Liver (tissue), 9 donors: Measurements from ENCODE around the gene BCAS1. TPM values are rescaled to one million over a fixed set of nuclear protein-coding genes. Genes with fewer than 3 reads are reported as not detected.

Source experiments
- DNase-seq: peaks from one replicate; pipeline ENCODE4 v3.0.0-alpha.2; 2017; ENCODE audit warnings: low spot score
- H3K27ac ChIP-seq, 2 donors: one replicate each; pipeline ENCODE4 v1.7.0; 2013; ENCODE audit warnings: inconsistent platforms in 2 of 2, low read length in 2 of 2, control low read depth in 1 of 2, low read depth in 1 of 2, mild to moderate bottlenecking in 1 of 2
- H3K27me3 ChIP-seq, 4 donors: one replicate each; pipeline versions ENCODE4 v1.6.1 to v1.7.0; 2013; ENCODE audit warnings: low read length in 3 of 4, inconsistent platforms in 1 of 4, mild to moderate bottlenecking in 1 of 4, moderate library complexity in 1 of 4; ENCODE audit not compliant: control insufficient read depth in 4 of 4, insufficient read depth in 4 of 4
- H3K36me3 ChIP-seq, 4 donors: one replicate each; pipeline versions ENCODE4 v1.6.1 to v1.7.0; 2013; ENCODE audit warnings: low read length in 3 of 4, mild to moderate bottlenecking in 3 of 4, low read depth in 1 of 4, moderate library complexity in 1 of 4; ENCODE audit not compliant: control insufficient read depth in 4 of 4, insufficient read depth in 3 of 4
- H3K4me1 ChIP-seq, 4 donors: one replicate each; pipeline versions ENCODE4 v1.6.1 to v1.7.0; 2013; ENCODE audit warnings: low read length in 3 of 4, mild to moderate bottlenecking in 3 of 4, moderate library complexity in 1 of 4; ENCODE audit not compliant: control insufficient read depth in 4 of 4, insufficient read depth in 4 of 4
- H3K4me3 ChIP-seq, 3 donors: one replicate each; pipeline versions ENCODE4 v1.6.1 to v1.7.0; 2013; ENCODE audit warnings: low read length in 3 of 3, control low read depth in 1 of 3, low read depth in 1 of 3, mild to moderate bottlenecking in 1 of 3
- H3K9ac ChIP-seq, 2 donors: one replicate each; pipeline ENCODE4 v1.7.0; 2013; ENCODE audit warnings: low read length in 2 of 2, mild to moderate bottlenecking in 2 of 2, moderate library complexity in 2 of 2, control low read depth in 1 of 2, low read depth in 1 of 2
- H3K9me3 ChIP-seq, 4 donors: one replicate each; pipeline versions ENCODE4 v1.6.1 to v1.7.0; 2013; ENCODE audit warnings: low read length in 3 of 4; ENCODE audit not compliant: control insufficient read depth in 4 of 4
- EGR1 ChIP-seq, 2 donors: IDR thresholded peaks; 2 replicates each; pipeline ENCODE4 v1.6.1; 2016 to 2018; ENCODE audit warnings: antibody characterized with exemption in 2 of 2, low read depth in 2 of 2
- FOXA1 ChIP-seq: IDR thresholded peaks from 2 replicates; pipeline ENCODE4 v1.6.1; 2016; ENCODE audit warnings: antibody characterized with exemption
- FOXA2 ChIP-seq: IDR thresholded peaks from 2 replicates; pipeline ENCODE4 v1.6.1; 2016; ENCODE audit warnings: antibody characterized with exemption
- GABPA ChIP-seq, 2 donors: IDR thresholded peaks in 1 of 2; conservative IDR thresholded peaks in 1 of 2; 2 replicates each; pipeline ENCODE4 v1.6.1; 2016; ENCODE audit warnings: antibody characterized with exemption in 2 of 2, mild to moderate bottlenecking in 1 of 2, moderate library complexity in 1 of 2
- HNF4A ChIP-seq, 2 donors: conservative IDR thresholded peaks; 2 replicates each; pipeline ENCODE4 v1.6.1; 2016; ENCODE audit warnings: antibody characterized with exemption in 2 of 2, mild to moderate bottlenecking in 2 of 2
- HNF4G ChIP-seq: IDR thresholded peaks from 2 replicates; pipeline ENCODE4 v1.6.1; 2016; ENCODE audit warnings: antibody characterized with exemption
- JUND ChIP-seq, 2 donors: IDR thresholded peaks; 2 replicates each; pipeline ENCODE4 v1.6.1; 2016; ENCODE audit warnings: antibody characterized with exemption in 2 of 2
- NR2F2 ChIP-seq: IDR thresholded peaks from 2 replicates; pipeline ENCODE4 v1.6.1; 2016; ENCODE audit warnings: antibody characterized with exemption
- RAD21 ChIP-seq, 2 donors: IDR thresholded peaks; 2 replicates each; pipeline ENCODE4 v1.6.1; 2016; ENCODE audit warnings: antibody characterized with exemption in 2 of 2, mild to moderate bottlenecking in 2 of 2
- RXRA ChIP-seq, 2 donors: IDR thresholded peaks; 2 replicates each; pipeline ENCODE4 v1.6.1; 2017 to 2018; ENCODE audit warnings: antibody characterized with exemption in 2 of 2, mild to moderate bottlenecking in 1 of 2
- SP1 ChIP-seq: IDR thresholded peaks from 2 replicates; pipeline ENCODE4 v1.6.1; 2018; ENCODE audit warnings: antibody characterized with exemption, mild to moderate bottlenecking
- TAF1 ChIP-seq: conservative IDR thresholded peaks from 2 replicates; pipeline ENCODE4 v1.6.1; 2016; ENCODE audit warnings: antibody characterized with exemption, mild to moderate bottlenecking
- YY1 ChIP-seq: IDR thresholded peaks from 2 replicates; pipeline ENCODE4 v1.6.1; 2016; ENCODE audit warnings: antibody characterized with exemption, mild to moderate bottlenecking
- WGBS: extraction: QIAGEN DNeasy Blood & Tissue Kit; methylation state at CpG from one replicate; pipeline ENCODE4 v1.1.7; 2013; 5-methylcytosine and 5-hydroxymethylcytosine counted together
- polyA plus RNA-seq, 2 donors: library from polyadenylated mRNA; stranded (reverse) in 1 of 2; unstranded in 1 of 2; fragments of 200-250 nt in 1 of 2; fragments of >200 nt in 1 of 2; fragmentation: Nextera tagmentation in 1 of 2; extraction: Ambion mirVana in 1 of 2; gene quantifications; one replicate each; pipeline versions ENCODE4 v1.2.1 to v1.2.3, GENCODE V29; 2013 to 2015
- total RNA-seq, 2 donors: library from RNA; depleted of rRNA; stranded (reverse); fragments of >200 nt; gene quantifications; one replicate each; pipeline ENCODE4 v1.2.3, GENCODE V29; 2014
- TF ChIP-seq, protein P1 (sequence below): IDR thresholded peaks from 2 replicates; pipeline ENCODE4 v1.6.1; 2016; ENCODE audit warnings: antibody characterized with exemption
- TF ChIP-seq, protein P2 (sequence below): IDR thresholded peaks from 2 replicates; pipeline ENCODE4 v1.6.1; 2016; ENCODE audit warnings: antibody characterized with exemption
- TF ChIP-seq, protein P3 (sequence below): IDR thresholded peaks from 2 replicates; pipeline ENCODE4 v1.6.1; 2016; ENCODE audit warnings: antibody characterized with exemption, mild to moderate bottlenecking
- TF ChIP-seq, protein P4 (sequence below): fragments of 150-350 bp; IDR thresholded peaks from 2 replicates; pipeline ENCODE4 v1.5.1; 2017; ENCODE audit warnings: improper control_type of control experiment, low read depth, low read length; ENCODE audit not compliant: missing input control
- TF ChIP-seq, protein P5 (sequence below): IDR thresholded peaks from 2 replicates; pipeline ENCODE4 v1.6.1; 2016; ENCODE audit warnings: antibody characterized with exemption
- donor health status: healthy.
- donor health status: healthy.
- donor health status: healthy.
- donor health status: healthy.
- donor health status: healthy.

BCAS1 gene
- total and polyA plus RNA-seq, 4 donors: under 0.01 to 0.93 (median 0.04) TPM

DNA sequence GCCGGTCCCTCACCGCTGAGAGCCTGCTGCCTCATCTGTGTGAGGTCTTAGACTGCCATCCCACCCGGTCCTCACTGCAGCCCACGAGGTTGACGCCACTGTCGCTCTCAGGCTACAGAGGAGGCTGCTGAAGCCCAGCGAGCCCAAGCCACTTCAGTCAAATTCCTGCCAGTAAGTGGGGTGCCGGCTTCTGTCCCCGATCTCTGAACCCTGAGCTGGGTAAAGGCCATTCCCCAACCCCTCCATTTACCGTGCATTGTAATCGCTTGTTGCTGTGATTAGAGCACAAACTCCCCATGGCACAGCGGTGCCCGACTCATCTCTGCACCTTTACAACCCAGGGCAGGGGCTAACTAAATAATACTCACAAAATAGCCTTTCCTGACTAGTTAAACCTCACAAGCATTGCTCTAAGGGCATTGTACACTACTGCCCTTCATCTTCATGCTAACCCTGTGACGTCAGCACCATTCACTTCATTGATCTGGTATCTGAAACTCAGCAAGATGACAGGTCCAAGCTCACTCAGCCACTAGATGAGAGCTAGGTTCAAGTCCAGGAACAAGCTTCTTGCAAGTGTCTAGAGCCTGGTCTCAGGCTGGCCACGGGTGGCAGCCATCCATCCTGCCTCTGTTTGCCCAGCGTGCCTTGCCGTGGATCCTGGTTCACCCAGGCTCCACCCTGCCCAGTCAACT is 122.7 kb downstream of the BCAS1 start:
- H3K27me3 ChIP-seq: no peaks in the 10 kb centered on the region
- 94% methylated on average over 17 of the region's 17 CpGs for WGBS
- peaks cover 0 to 7% (median 2%) of the 10 kb centered on the region in 4 donors for H3K4me1 ChIP-seq
- no peak overlapping the region for H3K9ac ChIP-seq
- no peaks in the 10 kb centered on the region for H3K36me3 ChIP-seq
- no peak for TF ChIP-seq SP1
- TF ChIP-seq, protein P1, sequence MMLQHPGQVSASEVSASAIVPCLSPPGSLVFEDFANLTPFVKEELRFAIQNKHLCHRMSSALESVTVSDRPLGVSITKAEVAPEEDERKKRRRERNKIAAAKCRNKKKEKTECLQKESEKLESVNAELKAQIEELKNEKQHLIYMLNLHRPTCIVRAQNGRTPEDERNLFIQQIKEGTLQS: no peak
- no peak for TF ChIP-seq RAD21 (IDR thresholded peaks at IDR 0.05)
- TF ChIP-seq EGR1 (IDR thresholded peaks at IDR 0.05; ENCODE audit: low read depth in 2 of 2): no peak
- no peak for TF ChIP-seq HNF4A (conservative IDR thresholded peaks at IDR 0.05)
- no peak for TF ChIP-seq GABPA (IDR thresholded peaks at IDR 0.05 in 1 of 2, conservative IDR thresholded peaks at IDR 0.05 in 1 of 2)
- TF ChIP-seq YY1: no peak
- TF ChIP-seq FOXA1: no peak
- TF ChIP-seq, protein P2, sequence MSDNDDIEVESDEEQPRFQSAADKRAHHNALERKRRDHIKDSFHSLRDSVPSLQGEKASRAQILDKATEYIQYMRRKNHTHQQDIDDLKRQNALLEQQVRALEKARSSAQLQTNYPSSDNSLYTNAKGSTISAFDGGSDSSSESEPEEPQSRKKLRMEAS: no peak
- TF ChIP-seq RXRA (IDR thresholded peaks at IDR 0.05): no peak
- TF ChIP-seq, protein P3, sequence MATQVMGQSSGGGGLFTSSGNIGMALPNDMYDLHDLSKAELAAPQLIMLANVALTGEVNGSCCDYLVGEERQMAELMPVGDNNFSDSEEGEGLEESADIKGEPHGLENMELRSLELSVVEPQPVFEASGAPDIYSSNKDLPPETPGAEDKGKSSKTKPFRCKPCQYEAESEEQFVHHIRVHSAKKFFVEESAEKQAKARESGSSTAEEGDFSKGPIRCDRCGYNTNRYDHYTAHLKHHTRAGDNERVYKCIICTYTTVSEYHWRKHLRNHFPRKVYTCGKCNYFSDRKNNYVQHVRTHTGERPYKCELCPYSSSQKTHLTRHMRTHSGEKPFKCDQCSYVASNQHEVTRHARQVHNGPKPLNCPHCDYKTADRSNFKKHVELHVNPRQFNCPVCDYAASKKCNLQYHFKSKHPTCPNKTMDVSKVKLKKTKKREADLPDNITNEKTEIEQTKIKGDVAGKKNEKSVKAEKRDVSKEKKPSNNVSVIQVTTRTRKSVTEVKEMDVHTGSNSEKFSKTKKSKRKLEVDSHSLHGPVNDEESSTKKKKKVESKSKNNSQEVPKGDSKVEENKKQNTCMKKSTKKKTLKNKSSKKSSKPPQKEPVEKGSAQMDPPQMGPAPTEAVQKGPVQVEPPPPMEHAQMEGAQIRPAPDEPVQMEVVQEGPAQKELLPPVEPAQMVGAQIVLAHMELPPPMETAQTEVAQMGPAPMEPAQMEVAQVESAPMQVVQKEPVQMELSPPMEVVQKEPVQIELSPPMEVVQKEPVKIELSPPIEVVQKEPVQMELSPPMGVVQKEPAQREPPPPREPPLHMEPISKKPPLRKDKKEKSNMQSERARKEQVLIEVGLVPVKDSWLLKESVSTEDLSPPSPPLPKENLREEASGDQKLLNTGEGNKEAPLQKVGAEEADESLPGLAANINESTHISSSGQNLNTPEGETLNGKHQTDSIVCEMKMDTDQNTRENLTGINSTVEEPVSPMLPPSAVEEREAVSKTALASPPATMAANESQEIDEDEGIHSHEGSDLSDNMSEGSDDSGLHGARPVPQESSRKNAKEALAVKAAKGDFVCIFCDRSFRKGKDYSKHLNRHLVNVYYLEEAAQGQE: no peak
- no peak for TF ChIP-seq JUND (IDR thresholded peaks at IDR 0.05)
- TF ChIP-seq FOXA2: no peak
- TF ChIP-seq, protein P4, sequence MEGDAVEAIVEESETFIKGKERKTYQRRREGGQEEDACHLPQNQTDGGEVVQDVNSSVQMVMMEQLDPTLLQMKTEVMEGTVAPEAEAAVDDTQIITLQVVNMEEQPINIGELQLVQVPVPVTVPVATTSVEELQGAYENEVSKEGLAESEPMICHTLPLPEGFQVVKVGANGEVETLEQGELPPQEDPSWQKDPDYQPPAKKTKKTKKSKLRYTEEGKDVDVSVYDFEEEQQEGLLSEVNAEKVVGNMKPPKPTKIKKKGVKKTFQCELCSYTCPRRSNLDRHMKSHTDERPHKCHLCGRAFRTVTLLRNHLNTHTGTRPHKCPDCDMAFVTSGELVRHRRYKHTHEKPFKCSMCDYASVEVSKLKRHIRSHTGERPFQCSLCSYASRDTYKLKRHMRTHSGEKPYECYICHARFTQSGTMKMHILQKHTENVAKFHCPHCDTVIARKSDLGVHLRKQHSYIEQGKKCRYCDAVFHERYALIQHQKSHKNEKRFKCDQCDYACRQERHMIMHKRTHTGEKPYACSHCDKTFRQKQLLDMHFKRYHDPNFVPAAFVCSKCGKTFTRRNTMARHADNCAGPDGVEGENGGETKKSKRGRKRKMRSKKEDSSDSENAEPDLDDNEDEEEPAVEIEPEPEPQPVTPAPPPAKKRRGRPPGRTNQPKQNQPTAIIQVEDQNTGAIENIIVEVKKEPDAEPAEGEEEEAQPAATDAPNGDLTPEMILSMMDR: no peak
- TF ChIP-seq, protein P5, sequence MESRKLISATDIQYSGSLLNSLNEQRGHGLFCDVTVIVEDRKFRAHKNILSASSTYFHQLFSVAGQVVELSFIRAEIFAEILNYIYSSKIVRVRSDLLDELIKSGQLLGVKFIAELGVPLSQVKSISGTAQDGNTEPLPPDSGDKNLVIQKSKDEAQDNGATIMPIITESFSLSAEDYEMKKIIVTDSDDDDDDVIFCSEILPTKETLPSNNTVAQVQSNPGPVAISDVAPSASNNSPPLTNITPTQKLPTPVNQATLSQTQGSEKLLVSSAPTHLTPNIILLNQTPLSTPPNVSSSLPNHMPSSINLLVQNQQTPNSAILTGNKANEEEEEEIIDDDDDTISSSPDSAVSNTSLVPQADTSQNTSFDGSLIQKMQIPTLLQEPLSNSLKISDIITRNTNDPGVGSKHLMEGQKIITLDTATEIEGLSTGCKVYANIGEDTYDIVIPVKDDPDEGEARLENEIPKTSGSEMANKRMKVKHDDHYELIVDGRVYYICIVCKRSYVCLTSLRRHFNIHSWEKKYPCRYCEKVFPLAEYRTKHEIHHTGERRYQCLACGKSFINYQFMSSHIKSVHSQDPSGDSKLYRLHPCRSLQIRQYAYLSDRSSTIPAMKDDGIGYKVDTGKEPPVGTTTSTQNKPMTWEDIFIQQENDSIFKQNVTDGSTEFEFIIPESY: no peak
- TF ChIP-seq TAF1: no peak
- no peak for TF ChIP-seq HNF4G
- TF ChIP-seq NR2F2: no peak
- DNase-seq: no peak
- H3K27ac ChIP-seq: no peak overlapping the region
- no peak overlapping the region for H3K4me3 ChIP-seq
- H3K9me3 ChIP-seq: no peaks in the 10 kb centered on the region
